Uterus (tissue), 4 donors: ENCODE results near the gene BTBD2. TPM values are rescaled to one million over a fixed set of nuclear protein-coding genes. Genes with fewer than 3 reads are reported as not detected.

Source experiments
- DNase-seq, 2 donors: peaks; one replicate each; pipeline ENCODE4 v3.0.0-alpha.2; 2019 to 2020
- H3K27ac ChIP-seq, 2 donors: fragments of 200-600 bp; sonication (generic); 1 replicate in 1 of 2; 2 replicates in 1 of 2; pipeline ENCODE4 v1.5.1; 2016 to 2018
- H3K27me3 ChIP-seq, 2 donors: fragments of 200-600 bp; sonication (generic); one replicate each; pipeline ENCODE4 v1.5.1; 2018 to 2019; ENCODE audit warnings: control low read depth in 1 of 2
- H3K36me3 ChIP-seq, 2 donors: fragments of 200-600 bp; sonication (generic); one replicate each; pipeline ENCODE4 v1.5.1; 2019; ENCODE audit warnings: control low read depth in 1 of 2
- H3K4me1 ChIP-seq, 2 donors: fragments of 200-600 bp; sonication (generic); one replicate each; pipeline ENCODE4 v1.5.1; 2018 to 2019; ENCODE audit warnings: control low read depth in 1 of 2
- H3K4me3 ChIP-seq, 2 donors: fragments of 200-600 bp; sonication (generic); 1 replicate in 1 of 2; 2 replicates in 1 of 2; pipeline ENCODE4 v1.5.1; 2018 to 2019; ENCODE audit warnings: mild to moderate bottlenecking in 1 of 2
- H3K9me3 ChIP-seq, 2 donors: fragments of 200-600 bp; sonication (generic); one replicate each; pipeline ENCODE4 v1.5.1; 2019; ENCODE audit warnings: control low read depth in 1 of 2
- CTCF ChIP-seq, 4 experiments: fragments of 200-600 bp in 2 of 4; fragments of 450-650 bp in 2 of 4; sonication (generic) in 2 of 4; IDR thresholded peaks; one replicate each; pipeline ENCODE4 v1.5.1; 2016 to 2019; ENCODE audit warnings: antibody characterized with exemption in 4 of 4, mild to moderate bottlenecking in 2 of 4, moderate library complexity in 1 of 4
- POLR2A ChIP-seq, 2 donors: fragments of 450-650 bp; IDR thresholded peaks; one replicate each; pipeline ENCODE4 v1.6.1; 2016; ENCODE audit warnings: antibody characterized with exemption in 2 of 2, mild to moderate bottlenecking in 1 of 2, moderate library complexity in 1 of 2
- intact Hi-C: fragments of 100-400 bp; cut with DNase I; formaldehyde crosslinking; loops from one replicate; pipeline ENCODE4 v1.15.1; 2023; ENCODE audit warnings: low total_unique reads
- total RNA-seq, 4 donors: library from RNA; depleted of rRNA in 3 of 4; stranded (reverse); fragments of >200 nt in 3 of 4; gene quantifications; one replicate each; pipeline versions ENCODE4 v1.1.0 to v1.2.4, GENCODE V29; 2014 to 2023
- donor health status: DM: yes; HTN: yes; CAD: no.

Gene BTBD2
- total RNA-seq, 4 donors from 2014 or later = 48.2 to 105 (median 61.8) TPM

- DNase-seq = peak in 1 of 2 donors; percentile 16
- no peaks in the 10 kb centered on the region for H3K36me3 ChIP-seq
- no peak overlapping the region for H3K4me3 ChIP-seq
- TF ChIP-seq POLR2A (IDR thresholded peaks at IDR 0.05) (no peak), CTCF (IDR thresholded peaks at IDR 0.05) (no peak)
- H3K27me3 ChIP-seq = no peaks in the 10 kb centered on the region
- H3K27ac ChIP-seq = no peak overlapping the region
- intact Hi-C loops = no loop called here
- H3K9me3 ChIP-seq = no peaks in the 10 kb centered on the region
- peaks cover 0 to 7% of the 10 kb centered on the region in 2 donors for H3K4me1 ChIP-seq
These were observed 3.2 kb upstream of the BTBD2 start for GRCh38 chr19:2018752-2019151.

DNA sequence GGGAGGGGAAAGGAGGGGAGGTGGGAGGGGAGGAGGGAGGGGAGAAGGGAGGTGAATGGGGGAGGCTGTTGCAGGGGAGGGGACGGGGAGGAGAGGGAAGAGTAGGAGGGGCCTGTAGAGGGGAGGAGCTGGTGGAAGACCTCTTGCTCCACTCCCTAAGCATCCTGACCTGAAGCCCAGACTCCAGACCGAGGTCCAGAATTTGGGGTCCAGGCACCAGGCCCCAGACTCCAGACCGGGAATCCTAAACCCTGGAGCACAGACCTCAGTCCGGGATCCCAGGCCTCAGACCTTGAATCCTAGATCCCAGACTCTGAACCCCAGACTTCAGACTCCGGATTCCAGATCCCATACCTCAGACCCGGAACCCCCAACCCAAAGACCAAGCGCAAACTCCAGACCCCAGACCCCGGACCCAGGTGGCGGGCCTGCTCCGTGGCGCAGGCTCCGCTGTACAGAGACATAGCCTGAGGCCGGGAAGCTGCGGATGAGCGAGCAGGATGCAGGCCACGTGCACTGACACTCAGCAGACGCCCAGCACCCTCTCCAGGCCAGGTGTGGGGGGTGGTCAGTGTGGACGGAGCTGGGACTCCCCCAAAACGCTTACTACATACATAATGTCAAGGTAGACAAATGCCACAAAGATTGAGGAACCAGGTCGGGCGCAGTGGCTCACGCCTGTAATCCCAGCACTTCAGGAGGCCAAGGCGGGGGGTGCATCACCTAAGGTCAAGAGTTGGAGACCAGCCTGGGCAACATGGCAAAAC lies 710 bp upstream of the BTBD2 start:
- TF ChIP-seq POLR2A (IDR thresholded peaks at IDR 0.05) = no peak
- TF ChIP-seq CTCF (IDR thresholded peaks at IDR 0.05) = no peak
- Histone ChIP-seq H3K27me3 (no peaks in the 10 kb centered on the region), H3K9me3 (no peaks in the 10 kb centered on the region), H3K36me3 (no peaks in the 10 kb centered on the region), H3K27ac (peak overlapping the region; percentile 88), H3K4me3 (peak overlapping the region; percentile 20 to 35), H3K4me1 (peaks cover 0 to 7% of the 10 kb centered on the region in 2 donors)
- intact Hi-C loops = no loop called here
- DNase-seq = peak; percentile 83 to 94

GRCh38 chr19:2014731-2015607 lies 545 bp downstream of the BTBD2 start:
- Histone ChIP-seq H3K27me3 (no peaks in the 10 kb centered on the region), H3K27ac (peak overlapping the region; percentile 47 to 69), H3K9me3 (no peaks in the 10 kb centered on the region), H3K36me3 (no peaks in the 10 kb centered on the region), H3K4me3 (peak overlapping the region; percentile 35 to 63), H3K4me1 (peaks cover 0 to 7% of the 10 kb centered on the region in 2 donors)
- intact Hi-C loops = no loop called here
- DNase-seq = peak in 1 of 2 donors; percentile 54
- TF ChIP-seq POLR2A (IDR thresholded peaks at IDR 0.05) = no peak
- TF ChIP-seq CTCF (IDR thresholded peaks at IDR 0.05) = no peak

- H3K9me3 ChIP-seq = no peaks in the 10 kb centered on the region
- H3K4me1 ChIP-seq = peaks cover 0 to 7% of the 10 kb centered on the region in 2 donors
- DNase-seq = no peak
- H3K4me3 ChIP-seq = peak overlapping the region in 1 of 2 donors; percentile 63
- TF ChIP-seq CTCF (IDR thresholded peaks at IDR 0.05) (no peak), POLR2A (IDR thresholded peaks at IDR 0.05) (no peak)
- H3K36me3 ChIP-seq = no peaks in the 10 kb centered on the region
- intact Hi-C loops = no loop called here
- no peaks in the 10 kb centered on the region for H3K27me3 ChIP-seq
- H3K27ac ChIP-seq = peak overlapping the region; percentile 47 to 69
These were observed 1.4 kb downstream of the BTBD2 start for GRCh38 chr19:2014131-2014571.

GRCh38 chr19:2013683-2013961 lies 1.9 kb downstream of the BTBD2 start:
- TF ChIP-seq CTCF (IDR thresholded peaks at IDR 0.05) (no peak), POLR2A (IDR thresholded peaks at IDR 0.05) (no peak)
- no peaks in the 10 kb centered on the region for H3K36me3 ChIP-seq
- H3K9me3 ChIP-seq = no peaks in the 10 kb centered on the region
- no peak for DNase-seq
- no peak overlapping the region for H3K4me3 ChIP-seq
- peaks cover 0 to 7% of the 10 kb centered on the region in 2 donors for H3K4me1 ChIP-seq
- H3K27me3 ChIP-seq = no peaks in the 10 kb centered on the region
- no peak overlapping the region for H3K27ac ChIP-seq
- intact Hi-C loops = no loop called here
